Liver (tissue), 9 donors: ENCODE results near the gene SLC66A2. TPM values are rescaled to one million over a fixed set of nuclear protein-coding genes. Genes with fewer than 3 reads are reported as not detected.

ENCODE experiments used
- DNase-seq: peaks from one replicate; pipeline ENCODE4 v3.0.0-alpha.2; 2017; ENCODE audit warnings: low spot score
- H3K27ac ChIP-seq, 2 donors: one replicate each; pipeline ENCODE4 v1.7.0; 2013; ENCODE audit warnings: inconsistent platforms in 2 of 2, low read length in 2 of 2, control low read depth in 1 of 2, low read depth in 1 of 2, mild to moderate bottlenecking in 1 of 2
- H3K27me3 ChIP-seq, 4 donors: one replicate each; pipeline versions ENCODE4 v1.6.1 to v1.7.0; 2013; ENCODE audit warnings: low read length in 3 of 4, inconsistent platforms in 1 of 4, mild to moderate bottlenecking in 1 of 4, moderate library complexity in 1 of 4; ENCODE audit not compliant: control insufficient read depth in 4 of 4, insufficient read depth in 4 of 4
- H3K36me3 ChIP-seq, 4 donors: one replicate each; pipeline versions ENCODE4 v1.6.1 to v1.7.0; 2013; ENCODE audit warnings: low read length in 3 of 4, mild to moderate bottlenecking in 3 of 4, low read depth in 1 of 4, moderate library complexity in 1 of 4; ENCODE audit not compliant: control insufficient read depth in 4 of 4, insufficient read depth in 3 of 4
- H3K4me1 ChIP-seq, 4 donors: one replicate each; pipeline versions ENCODE4 v1.6.1 to v1.7.0; 2013; ENCODE audit warnings: low read length in 3 of 4, mild to moderate bottlenecking in 3 of 4, moderate library complexity in 1 of 4; ENCODE audit not compliant: control insufficient read depth in 4 of 4, insufficient read depth in 4 of 4
- H3K4me3 ChIP-seq, 3 donors: one replicate each; pipeline versions ENCODE4 v1.6.1 to v1.7.0; 2013; ENCODE audit warnings: low read length in 3 of 3, control low read depth in 1 of 3, low read depth in 1 of 3, mild to moderate bottlenecking in 1 of 3
- H3K9ac ChIP-seq, 2 donors: one replicate each; pipeline ENCODE4 v1.7.0; 2013; ENCODE audit warnings: low read length in 2 of 2, mild to moderate bottlenecking in 2 of 2, moderate library complexity in 2 of 2, control low read depth in 1 of 2, low read depth in 1 of 2
- H3K9me3 ChIP-seq, 4 donors: one replicate each; pipeline versions ENCODE4 v1.6.1 to v1.7.0; 2013; ENCODE audit warnings: low read length in 3 of 4; ENCODE audit not compliant: control insufficient read depth in 4 of 4
- ATF3 ChIP-seq: IDR thresholded peaks from 2 replicates; pipeline ENCODE4 v1.6.1; 2016; ENCODE audit warnings: antibody characterized with exemption
- CTCF ChIP-seq: fragments of 150-350 bp; IDR thresholded peaks from 2 replicates; pipeline ENCODE4 v1.5.1; 2017; ENCODE audit warnings: improper control_type of control experiment, low read depth, low read length; ENCODE audit not compliant: missing input control
- EGR1 ChIP-seq, 2 donors: IDR thresholded peaks; 2 replicates each; pipeline ENCODE4 v1.6.1; 2016 to 2018; ENCODE audit warnings: antibody characterized with exemption in 2 of 2, low read depth in 2 of 2
- FOXA1 ChIP-seq: IDR thresholded peaks from 2 replicates; pipeline ENCODE4 v1.6.1; 2016; ENCODE audit warnings: antibody characterized with exemption
- FOXA2 ChIP-seq: IDR thresholded peaks from 2 replicates; pipeline ENCODE4 v1.6.1; 2016; ENCODE audit warnings: antibody characterized with exemption
- GABPA ChIP-seq, 2 donors: IDR thresholded peaks in 1 of 2; conservative IDR thresholded peaks in 1 of 2; 2 replicates each; pipeline ENCODE4 v1.6.1; 2016; ENCODE audit warnings: antibody characterized with exemption in 2 of 2, mild to moderate bottlenecking in 1 of 2, moderate library complexity in 1 of 2
- HNF4A ChIP-seq, 2 donors: conservative IDR thresholded peaks; 2 replicates each; pipeline ENCODE4 v1.6.1; 2016; ENCODE audit warnings: antibody characterized with exemption in 2 of 2, mild to moderate bottlenecking in 2 of 2
- HNF4G ChIP-seq: IDR thresholded peaks from 2 replicates; pipeline ENCODE4 v1.6.1; 2016; ENCODE audit warnings: antibody characterized with exemption
- JUND ChIP-seq, 2 donors: IDR thresholded peaks; 2 replicates each; pipeline ENCODE4 v1.6.1; 2016; ENCODE audit warnings: antibody characterized with exemption in 2 of 2
- MAX ChIP-seq: IDR thresholded peaks from 2 replicates; pipeline ENCODE4 v1.6.1; 2016; ENCODE audit warnings: antibody characterized with exemption
- NR2F2 ChIP-seq: IDR thresholded peaks from 2 replicates; pipeline ENCODE4 v1.6.1; 2016; ENCODE audit warnings: antibody characterized with exemption
- RAD21 ChIP-seq, 2 donors: IDR thresholded peaks; 2 replicates each; pipeline ENCODE4 v1.6.1; 2016; ENCODE audit warnings: antibody characterized with exemption in 2 of 2, mild to moderate bottlenecking in 2 of 2
- REST ChIP-seq: IDR thresholded peaks from 2 replicates; pipeline ENCODE4 v1.6.1; 2016; ENCODE audit warnings: antibody characterized with exemption, mild to moderate bottlenecking
- RXRA ChIP-seq, 2 donors: IDR thresholded peaks; 2 replicates each; pipeline ENCODE4 v1.6.1; 2017 to 2018; ENCODE audit warnings: antibody characterized with exemption in 2 of 2, mild to moderate bottlenecking in 1 of 2
- SP1 ChIP-seq: IDR thresholded peaks from 2 replicates; pipeline ENCODE4 v1.6.1; 2018; ENCODE audit warnings: antibody characterized with exemption, mild to moderate bottlenecking
- TAF1 ChIP-seq: conservative IDR thresholded peaks from 2 replicates; pipeline ENCODE4 v1.6.1; 2016; ENCODE audit warnings: antibody characterized with exemption, mild to moderate bottlenecking
- YY1 ChIP-seq: IDR thresholded peaks from 2 replicates; pipeline ENCODE4 v1.6.1; 2016; ENCODE audit warnings: antibody characterized with exemption, mild to moderate bottlenecking
- ZBTB33 ChIP-seq: IDR thresholded peaks from 2 replicates; pipeline ENCODE4 v1.6.1; 2016; ENCODE audit warnings: antibody characterized with exemption
- WGBS: extraction: QIAGEN DNeasy Blood & Tissue Kit; methylation state at CpG from one replicate; pipeline ENCODE4 v1.1.7; 2013; 5-methylcytosine and 5-hydroxymethylcytosine counted together
- polyA plus RNA-seq, 2 donors: library from polyadenylated mRNA; stranded (reverse) in 1 of 2; unstranded in 1 of 2; fragments of 200-250 nt in 1 of 2; fragments of >200 nt in 1 of 2; fragmentation: Nextera tagmentation in 1 of 2; extraction: Ambion mirVana in 1 of 2; gene quantifications; one replicate each; pipeline versions ENCODE4 v1.2.1 to v1.2.3, GENCODE V29; 2013 to 2015
- total RNA-seq, 2 donors: library from RNA; depleted of rRNA; stranded (reverse); fragments of >200 nt; gene quantifications; one replicate each; pipeline ENCODE4 v1.2.3, GENCODE V29; 2014
- donor health status: healthy.
- donor health status: healthy.
- donor health status: healthy.
- donor health status: healthy.
- donor health status: healthy.

SLC66A2 gene
- total and polyA plus RNA-seq, 4 donors: 47.8 to 107 (median 67.9) TPM

- H3K36me3 ChIP-seq: peaks cover 10 to 19% (median 15%) of the 10 kb centered on the region in 4 donors
- peak; percentile 30 for DNase-seq
- WGBS: 98% methylated on average over 28 of the region's 28 CpGs
These were observed 48.3 kb downstream of the SLC66A2 start for GRCh38 chr18:79903071-79903635.

GRCh38 chr18:79902640-79903039 lies 48.8 kb downstream of the SLC66A2 start:
- TF ChIP-seq RAD21 (IDR thresholded peaks at IDR 0.05): no peak
- H3K9ac ChIP-seq: no peak overlapping the region
- no peak overlapping the region for H3K27ac ChIP-seq
- H3K9me3 ChIP-seq: peaks cover 0 to 15% (median 9%) of the 10 kb centered on the region in 4 donors
- peak; percentile 27 for DNase-seq
- WGBS: 93% methylated on average over 20 of the region's 20 CpGs
- H3K27me3 ChIP-seq: no peaks in the 10 kb centered on the region
- peaks cover 9 to 15% (median 12%) of the 10 kb centered on the region in 4 donors for H3K36me3 ChIP-seq
- no peak overlapping the region for H3K4me3 ChIP-seq
- H3K4me1 ChIP-seq: peaks cover 0 to 4% (median 0%) of the 10 kb centered on the region in 4 donors

More at GRCh38 chr18:79903071-79903635, 48.3 kb downstream of the SLC66A2 start:
- Histone ChIP-seq H3K9me3 (peaks cover 0 to 11% (median 4%) of the 10 kb centered on the region in 4 donors), H3K4me3 (no peak overlapping the region), H3K27ac (no peak overlapping the region), H3K9ac (no peak overlapping the region), H3K27me3 (no peaks in the 10 kb centered on the region), H3K4me1 (peaks cover 0 to 4% (median 0%) of the 10 kb centered on the region in 4 donors)
- no peak for TF ChIP-seq GABPA (IDR thresholded peaks at IDR 0.05 in 1 of 2, conservative IDR thresholded peaks at IDR 0.05 in 1 of 2)
- no peak for TF ChIP-seq HNF4A (conservative IDR thresholded peaks at IDR 0.05)
- no peak for TF ChIP-seq RXRA (IDR thresholded peaks at IDR 0.05)
- TF ChIP-seq JUND (IDR thresholded peaks at IDR 0.05): no peak
- no peak for TF ChIP-seq YY1
- TF ChIP-seq ATF3: no peak

GRCh38 chr18:79902075-79902474 lies 49.4 kb downstream of the SLC66A2 start:
- WGBS: 95% methylated on average over 8 of the region's 8 CpGs
- Histone ChIP-seq H3K4me1 (peaks cover 0 to 4% (median 0%) of the 10 kb centered on the region in 4 donors), H3K4me3 (no peak overlapping the region), H3K27me3 (no peaks in the 10 kb centered on the region), H3K27ac (no peak overlapping the region), H3K9ac (no peak overlapping the region), H3K9me3 (peaks cover 0 to 15% (median 11%) of the 10 kb centered on the region in 4 donors), H3K36me3 (peaks cover 7 to 15% (median 12%) of the 10 kb centered on the region in 4 donors)
- TF ChIP-seq HNF4A (conservative IDR thresholded peaks at IDR 0.05): no peak
- TF ChIP-seq FOXA2: no peak
- no peak for TF ChIP-seq TAF1
- no peak for TF ChIP-seq JUND (IDR thresholded peaks at IDR 0.05)
- no peak for TF ChIP-seq HNF4G
- no peak for TF ChIP-seq ATF3
- TF ChIP-seq GABPA (IDR thresholded peaks at IDR 0.05 in 1 of 2, conservative IDR thresholded peaks at IDR 0.05 in 1 of 2): no peak
- TF ChIP-seq ZBTB33: no peak
- no peak for TF ChIP-seq SP1
- TF ChIP-seq NR2F2: no peak
- TF ChIP-seq CTCF: no peak
- TF ChIP-seq FOXA1: no peak
- TF ChIP-seq EGR1 (IDR thresholded peaks at IDR 0.05; ENCODE audit: low read depth in 2 of 2): no peak
- TF ChIP-seq REST: no peak
- no peak for TF ChIP-seq RXRA (IDR thresholded peaks at IDR 0.05)
- TF ChIP-seq RAD21 (IDR thresholded peaks at IDR 0.05): no peak
- no peak for TF ChIP-seq YY1
- no peak for TF ChIP-seq MAX
- no peak for DNase-seq
